ENCODE data around the gene MACROH2A1.
A peak's percentile ranks its signal among the peaks of the same experiment; 100 is the strongest.

MACROH2A1 gene

DNA sequence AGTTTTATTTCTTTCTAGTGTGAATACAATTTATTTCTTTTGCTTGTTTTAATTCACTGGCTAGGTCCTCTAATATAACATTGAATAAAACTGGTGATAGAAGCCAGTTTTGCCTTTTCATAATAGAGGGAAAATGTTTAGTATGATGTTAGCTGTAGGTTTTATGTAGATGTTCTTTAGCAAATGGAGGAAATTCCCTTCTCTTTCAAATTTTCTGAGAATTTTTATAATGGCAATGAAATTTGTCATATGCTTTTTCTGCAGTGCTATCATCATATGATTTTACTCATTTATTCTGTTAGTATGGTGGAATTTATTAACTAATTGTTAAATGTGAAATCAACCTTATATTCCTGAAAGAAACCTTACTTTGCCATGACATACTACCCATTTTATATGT is 18.1 kb upstream of the MACROH2A1 start:
- Histone ChIP-seq H3K9me3 (no peaks in the 10 kb centered on the region), H3K4me3 (ENCODE audit: low read depth, low read length) (no peak overlapping the region), H3K36me3 (no peaks in the 10 kb centered on the region), H3K27me3 (peaks cover 58% of the 10 kb centered on the region), H3K4me1 (no peaks in the 10 kb centered on the region)
- TF ChIP-seq, protein P1, sequence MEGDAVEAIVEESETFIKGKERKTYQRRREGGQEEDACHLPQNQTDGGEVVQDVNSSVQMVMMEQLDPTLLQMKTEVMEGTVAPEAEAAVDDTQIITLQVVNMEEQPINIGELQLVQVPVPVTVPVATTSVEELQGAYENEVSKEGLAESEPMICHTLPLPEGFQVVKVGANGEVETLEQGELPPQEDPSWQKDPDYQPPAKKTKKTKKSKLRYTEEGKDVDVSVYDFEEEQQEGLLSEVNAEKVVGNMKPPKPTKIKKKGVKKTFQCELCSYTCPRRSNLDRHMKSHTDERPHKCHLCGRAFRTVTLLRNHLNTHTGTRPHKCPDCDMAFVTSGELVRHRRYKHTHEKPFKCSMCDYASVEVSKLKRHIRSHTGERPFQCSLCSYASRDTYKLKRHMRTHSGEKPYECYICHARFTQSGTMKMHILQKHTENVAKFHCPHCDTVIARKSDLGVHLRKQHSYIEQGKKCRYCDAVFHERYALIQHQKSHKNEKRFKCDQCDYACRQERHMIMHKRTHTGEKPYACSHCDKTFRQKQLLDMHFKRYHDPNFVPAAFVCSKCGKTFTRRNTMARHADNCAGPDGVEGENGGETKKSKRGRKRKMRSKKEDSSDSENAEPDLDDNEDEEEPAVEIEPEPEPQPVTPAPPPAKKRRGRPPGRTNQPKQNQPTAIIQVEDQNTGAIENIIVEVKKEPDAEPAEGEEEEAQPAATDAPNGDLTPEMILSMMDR (IDR thresholded peaks at IDR 0.05; ENCODE audit: low read depth, low read length) = no peak
- no peak for DNase-seq

DNA sequence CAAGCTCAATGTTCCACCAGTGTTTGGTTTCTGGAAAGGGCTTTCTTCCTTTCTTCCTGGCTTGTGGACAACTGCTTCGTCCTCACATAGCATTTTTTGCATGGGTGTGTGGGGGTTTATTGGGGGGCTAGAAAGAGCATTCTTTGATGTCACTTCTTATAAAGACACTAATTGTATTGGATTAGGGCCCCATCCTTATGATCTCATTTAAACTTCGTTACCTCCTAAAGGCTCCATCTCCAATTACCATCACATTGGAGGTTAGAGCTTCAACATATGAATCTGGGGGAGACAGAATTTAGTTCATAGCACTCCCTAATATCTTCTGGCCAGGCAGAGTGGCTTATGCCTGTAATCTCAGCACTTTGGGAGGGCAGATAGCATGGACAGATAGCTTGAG is 6.1 kb upstream of the MACROH2A1 start:
- Histone ChIP-seq H3K27me3 (peaks cover 13% of the 10 kb centered on the region; the same call in 1 of the 2 replicates), H3K9me3 (peaks cover 4% of the 10 kb centered on the region), H3K36me3 (no peaks in the 10 kb centered on the region), H3K4me1 (no peaks in the 10 kb centered on the region), H3K4me3 (ENCODE audit: low read depth, low read length) (no peak overlapping the region)
- TF ChIP-seq, protein P1 (IDR thresholded peaks at IDR 0.05; ENCODE audit: low read depth, low read length) = no peak
- no peak for DNase-seq

GRCh38 chr5:135402031-135402430 is 3.0 kb upstream of the MACROH2A1 start:
- Histone ChIP-seq H3K9me3 (no peaks in the 10 kb centered on the region; the same call in 1 of the 2 replicates), H3K4me3 (ENCODE audit: low read depth, low read length) (no peak overlapping the region), H3K36me3 (peaks cover 3% of the 10 kb centered on the region), H3K27me3 (peaks cover 10% of the 10 kb centered on the region; the same call in 1 of the 2 replicates), H3K4me1 (peaks cover 3% of the 10 kb centered on the region; the same call in 1 of the 2 replicates)
- TF ChIP-seq, protein P1 (IDR thresholded peaks at IDR 0.05; ENCODE audit: low read depth, low read length) = no peak
- DNase-seq = no peak

GRCh38 chr5:135400866-135401265 is 1.8 kb upstream of the MACROH2A1 start:
- no peaks in the 10 kb centered on the region; the same call in 1 of the 2 replicates for H3K9me3 ChIP-seq
- peaks cover 6% of the 10 kb centered on the region; the same call in 1 of the 2 replicates for H3K27me3 ChIP-seq
- peaks cover 6% of the 10 kb centered on the region for H3K4me1 ChIP-seq
- H3K4me3 ChIP-seq (ENCODE audit: low read depth, low read length) = no peak overlapping the region
- no peak for DNase-seq
- TF ChIP-seq, protein P1 (IDR thresholded peaks at IDR 0.05; ENCODE audit: low read depth, low read length) = no peak
- peaks cover 4% of the 10 kb centered on the region for H3K36me3 ChIP-seq

DNA sequence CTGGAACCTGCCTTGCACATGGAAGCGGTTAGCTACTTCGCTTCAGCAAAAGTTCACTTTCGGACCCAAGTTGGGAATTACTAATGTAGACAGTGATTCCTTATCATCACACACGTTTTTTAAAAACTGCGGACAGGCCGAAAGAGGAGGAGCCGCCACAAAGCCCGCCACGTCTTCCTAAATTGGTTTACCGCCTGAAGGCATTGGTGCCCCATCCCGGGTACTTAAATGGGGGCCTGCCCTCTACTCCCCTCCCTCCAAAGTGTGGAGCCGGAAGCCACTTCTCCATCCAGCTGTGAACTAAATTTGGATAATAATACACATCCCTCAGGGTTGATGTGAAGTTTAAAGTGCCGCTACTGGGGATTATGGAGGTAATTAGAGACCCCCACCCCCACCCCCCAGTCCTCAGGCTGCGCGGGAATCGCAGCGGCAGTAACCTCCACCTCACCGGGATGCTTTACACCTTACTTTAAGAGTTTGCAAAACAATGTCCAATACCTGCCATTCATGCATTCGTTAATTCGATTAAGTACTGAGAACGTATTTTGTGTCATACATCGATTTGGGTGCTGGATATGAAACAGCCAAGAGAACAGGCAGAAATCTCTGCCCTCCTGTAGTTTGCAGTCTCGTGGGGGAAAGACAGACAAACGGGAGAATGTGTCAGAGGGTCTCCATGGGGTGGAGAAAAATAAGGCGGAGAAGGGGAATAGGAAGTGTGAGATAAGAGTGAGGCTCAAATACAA is 937 bp upstream of the MACROH2A1 start:
- Histone ChIP-seq H3K4me1 (peaks cover 6% of the 10 kb centered on the region), H3K4me3 (ENCODE audit: low read depth, low read length) (peak overlapping the region; percentile 93), H3K36me3 (peaks cover 6% of the 10 kb centered on the region), H3K27me3 (no peaks in the 10 kb centered on the region), H3K9me3 (no peaks in the 10 kb centered on the region; the same call in 1 of the 2 replicates)
- no peak for DNase-seq
- TF ChIP-seq, protein P1 (IDR thresholded peaks at IDR 0.05; ENCODE audit: low read depth, low read length) = no peak

- TF ChIP-seq, protein P1 (IDR thresholded peaks at IDR 0.05; ENCODE audit: low read depth, low read length) = no peak
- peak; percentile 47 for DNase-seq
Measured at GRCh38 chr5:135398160-135398854, 724 bp downstream of the MACROH2A1 start.

More at GRCh38 chr5:135398160-135398854, 724 bp downstream of the MACROH2A1 start:
- Histone ChIP-seq H3K27me3 (no peaks in the 10 kb centered on the region), H3K4me3 (ENCODE audit: low read depth, low read length) (peak overlapping the region; percentile 93), H3K9me3 (no peaks in the 10 kb centered on the region), H3K36me3 (peaks cover 13% of the 10 kb centered on the region), H3K4me1 (peaks cover 6% of the 10 kb centered on the region)

All from BE2C (cell line).